Left lobe of liver (tissue), 2 donors: Measurements from ENCODE around the gene ENTREP3. TPM values are rescaled to one million over a fixed set of nuclear protein-coding genes. Genes with fewer than 3 reads are reported as not detected.

Experiments
- ATAC-seq: fragments of 200-7000 bp; cut with Tn5 transposase; one replicate; pipeline ENCODE4 v1.9.1; 2020; ENCODE audit warnings: mild to moderate bottlenecking, moderate library complexity
- DNase-seq: peaks from one replicate; pipeline ENCODE4 v3.0.0-alpha.2; 2020; ENCODE audit warnings: low spot score
- total RNA-seq: library from RNA; stranded (reverse); gene quantifications from one replicate; pipeline ENCODE4 v1.2.1, GENCODE V29; 2021
- donor health status: DM: no; HTN: no; CAD: no; lungs with moderate emphysema.
- donor health status: DM: no; HTN: yes; CAD: no.

Gene ENTREP3
- total RNA-seq, 1 donor from 2014 or later, result 9.6 TPM

- ATAC-seq (no peak), DNase-seq (no peak)
Measured at GRCh38 chr1:155202731-155203515, 52.4 kb downstream of the ENTREP3 start.

DNA sequence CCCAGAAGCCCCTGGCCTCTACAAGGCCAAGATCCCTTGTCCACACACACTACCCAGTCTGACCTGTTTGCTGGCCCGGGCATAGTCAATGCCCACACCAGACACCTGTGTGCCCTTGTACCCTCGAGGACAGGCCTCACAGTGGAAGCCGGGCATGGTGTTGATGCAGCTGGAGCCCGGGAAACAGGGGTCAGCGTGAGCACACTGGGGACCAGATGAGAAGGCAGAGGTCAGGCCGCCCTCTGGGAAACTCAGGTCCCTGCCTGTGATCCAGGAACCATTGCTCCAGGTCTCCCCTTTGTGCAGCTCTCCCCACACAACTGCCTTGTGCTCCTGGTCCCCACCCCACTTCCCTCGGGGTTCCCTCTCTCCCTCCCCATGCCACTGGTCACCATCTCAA lies 53.1 kb downstream of the ENTREP3 start:
- ATAC-seq (no peak), DNase-seq (no peak)

DNA sequence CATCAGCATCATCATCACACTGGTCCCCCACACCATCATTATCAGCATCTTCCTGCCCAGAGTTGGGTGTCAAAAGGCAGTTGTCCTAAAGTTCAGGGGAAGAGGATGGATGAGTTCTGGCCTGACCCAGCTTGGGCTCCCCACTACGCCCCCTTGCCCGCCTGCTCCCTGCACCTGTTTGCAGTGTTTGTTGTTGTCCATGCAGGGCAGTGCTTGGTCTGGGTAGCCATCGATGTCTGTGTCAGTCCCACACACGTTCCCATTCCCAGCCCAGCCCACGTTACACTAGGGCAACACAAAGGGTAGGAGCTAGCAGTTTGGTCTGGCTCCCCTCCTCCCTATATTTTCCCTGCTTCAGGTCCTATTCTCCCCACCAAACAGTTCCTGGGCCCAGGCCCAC lies 54.4 kb downstream of the ENTREP3 start:
- DNase-seq, result no peak
- ATAC-seq, result no peak

- DNase-seq, result no peak
- no peak for ATAC-seq
Measured at GRCh38 chr1:155199792-155200191, 55.5 kb downstream of the ENTREP3 start.

- no peak for DNase-seq
- no peak for ATAC-seq
Measured at GRCh38 chr1:155198547-155198906, 56.8 kb downstream of the ENTREP3 start.

- DNase-seq (no peak), ATAC-seq (no peak)
Measured at GRCh38 chr1:155197901-155198546, 57.3 kb downstream of the ENTREP3 start.

Other genes starting within 250 kb of the ENTREP3 start
- 1.4 TPM for gene DCST2, start 221.7 kb downstream of the ENTREP3 start, total RNA-seq
- gene DCST1, start 221.7 kb downstream of the ENTREP3 start, total RNA-seq, result 0.13 TPM
- gene ADAM15, start 204.2 kb downstream of the ENTREP3 start, total RNA-seq, result 21.4 TPM
- gene EFNA4, start 191.7 kb downstream of the ENTREP3 start, total RNA-seq, result 3.3 TPM
- 0.43 TPM for gene EFNA3, start 176.6 kb downstream of the ENTREP3 start, total RNA-seq
- gene EFNA1, start 127.6 kb downstream of the ENTREP3 start, total RNA-seq, result 85.1 TPM
- 22.4 TPM for gene SLC50A1, start 119.6 kb downstream of the ENTREP3 start, total RNA-seq
- 76.8 TPM for gene DPM3, start 115.0 kb downstream of the ENTREP3 start, total RNA-seq
- gene KRTCAP2, start 82.2 kb downstream of the ENTREP3 start, total RNA-seq, result 75.6 TPM
- 0.23 TPM for gene TRIM46, start 81.6 kb downstream of the ENTREP3 start, total RNA-seq
- gene THBS3, start 47.6 kb downstream of the ENTREP3 start, total RNA-seq, result 16.8 TPM
- gene MTX1, start 46.8 kb downstream of the ENTREP3 start, total RNA-seq, result 22.6 TPM
- 24.9 TPM for gene SCAMP3, start 6.9 kb upstream of the ENTREP3 start, total RNA-seq
- 22.6 TPM for gene CLK2, start 18.0 kb upstream of the ENTREP3 start, total RNA-seq
- gene HCN3, start 22.0 kb upstream of the ENTREP3 start, total RNA-seq, result 2.5 TPM
- 109 TPM for gene PKLR, start 46.0 kb upstream of the ENTREP3 start, total RNA-seq
- gene FDPS, start 53.4 kb upstream of the ENTREP3 start, total RNA-seq, result 266 TPM
- 8.5 TPM for gene RUSC1, start 65.4 kb upstream of the ENTREP3 start, total RNA-seq